CD4-positive, CD25-positive, alpha-beta regulatory T cell (primary cell): Measurements from ENCODE around the gene ELOVL5. TPM values are rescaled to one million over a fixed set of nuclear protein-coding genes. Genes with fewer than 3 reads are reported as not detected.
A peak's percentile ranks its signal among the peaks of the same experiment; 100 is the strongest.

Experiments
- ATAC-seq, 2 donors: fragments of 150-1000 bp; cut with Tn5 transposase; one replicate each; pipeline ENCODE4 v1.10.0; 2021; ENCODE audit warnings: low read depth in 2 of 2, moderate number of reproducible peaks in 2 of 2, moderate library complexity in 1 of 2
- DNase-seq, 3 donors: peaks; one replicate each; pipeline versions ENCODE4 v3.0.0 to v3.0.0-alpha.2; 2012 to 2022; ENCODE audit warnings: mixed read lengths in 1 of 3
- H3K27ac ChIP-seq: one replicate; pipeline ENCODE4 v1.7.0; 2013; ENCODE audit warnings: mild to moderate bottlenecking, low read length; ENCODE audit not compliant: insufficient read depth, poor library complexity, severe bottlenecking
- H3K27me3 ChIP-seq: one replicate; pipeline ENCODE4 v1.7.0; 2013; ENCODE audit warnings: low read length; ENCODE audit not compliant: control insufficient read depth, insufficient read depth
- H3K36me3 ChIP-seq: one replicate; pipeline ENCODE4 v1.7.0; 2013; ENCODE audit warnings: mild to moderate bottlenecking, low read length, moderate library complexity; ENCODE audit not compliant: control insufficient read depth, insufficient read depth
- H3K4me1 ChIP-seq: 2 replicates; pipeline ENCODE4 v1.7.0; 2013; ENCODE audit warnings: mild to moderate bottlenecking, low read length; ENCODE audit not compliant: insufficient read depth, control insufficient read depth, poor library complexity, severe bottlenecking
- H3K4me3 ChIP-seq: one replicate; pipeline ENCODE4 v1.7.0; 2013; ENCODE audit warnings: low read depth, mild to moderate bottlenecking, low read length, moderate library complexity
- H3K9me3 ChIP-seq, 2 experiments: 1 replicate in 1 of 2; 2 replicates in 1 of 2; pipeline ENCODE4 v1.7.0; 2013; ENCODE audit warnings: low read length in 2 of 2, mild to moderate bottlenecking in 1 of 2, moderate library complexity in 1 of 2; ENCODE audit not compliant: control insufficient read depth in 2 of 2
- H3K27ac Mint-ChIP-seq, 3 donors: one replicate each; pipeline ENCODE4 v1.8.0; 2020 to 2022; ENCODE audit warnings: mild to moderate bottlenecking in 3 of 3, mixed read lengths in 3 of 3, moderate library complexity in 2 of 3
- H3K27me3 Mint-ChIP-seq: one replicate; pipeline ENCODE4 v1.8.0; 2022; ENCODE audit warnings: mild to moderate bottlenecking, mixed read lengths
- H3K36me3 Mint-ChIP-seq: one replicate; pipeline ENCODE4 v1.8.0; 2020; ENCODE audit warnings: mixed read lengths
- H3K4me1 Mint-ChIP-seq, 4 donors: one replicate each; pipeline ENCODE4 v1.8.0; 2020 to 2022; ENCODE audit warnings: mixed read lengths in 4 of 4, mild to moderate bottlenecking in 1 of 4
- H3K4me3 Mint-ChIP-seq, 4 donors: one replicate each; pipeline ENCODE4 v1.8.0; 2020 to 2022; ENCODE audit warnings: mild to moderate bottlenecking in 4 of 4, mixed read lengths in 4 of 4, moderate library complexity in 3 of 4
- H3K9me3 Mint-ChIP-seq, 7 donors: one replicate each; pipeline ENCODE4 v1.8.0; 2020 to 2022; ENCODE audit warnings: mixed read lengths in 7 of 7, mild to moderate bottlenecking in 3 of 7, moderate library complexity in 2 of 7
- polyA plus RNA-seq, 4 donors: library from polyadenylated mRNA; unstranded; fragments of 300-500 nt; fragmentation: Illumina TruSeq; gene quantifications; one replicate each; pipeline ENCODE4 v1.2.3, GENCODE V29; 2021
- total RNA-seq: library from RNA; stranded (reverse); gene quantifications from one replicate; pipeline ENCODE4 v1.2.3, GENCODE V29; 2022

The ELOVL5 gene
- total and polyA plus RNA-seq, 5 donors from 2014 or later: 139 to 201 (median 159) TPM

DNA sequence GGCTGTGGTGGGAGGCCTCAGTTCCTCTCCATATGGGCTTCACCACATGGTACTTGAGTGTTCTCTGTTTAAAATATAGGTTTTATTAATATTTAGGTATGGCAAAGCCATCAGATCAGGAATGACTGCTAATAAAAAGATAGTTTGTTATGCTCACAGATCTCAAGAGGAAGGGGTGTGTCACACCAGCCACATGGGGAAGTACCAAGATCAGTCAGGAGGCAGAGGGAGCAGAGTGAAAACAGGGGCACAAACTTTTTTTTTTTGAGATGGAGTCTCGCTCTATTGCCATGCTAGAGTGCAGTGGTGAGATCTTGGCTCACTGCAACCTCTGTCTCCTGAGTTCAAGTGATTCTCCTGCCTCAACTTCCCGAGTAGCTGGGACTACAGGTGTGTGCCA, 108.0 kb downstream of the ELOVL5 start:
- peak overlapping the region; percentile 3 for H3K27ac ChIP-seq
- peaks cover 26 to 77% (median 47%) of the 10 kb centered on the region in 4 donors for H3K4me1 Mint-ChIP-seq
- H3K4me3 Mint-ChIP-seq: peak overlapping the region; percentile 45 to 74 (median 62)
- H3K9me3 ChIP-seq: no peaks in the 10 kb centered on the region
- peaks cover 12% of the 10 kb centered on the region for H3K36me3 Mint-ChIP-seq
- peak overlapping the region; percentile 64 to 89 (median 87) for H3K27ac Mint-ChIP-seq
- no peaks in the 10 kb centered on the region for H3K36me3 ChIP-seq
- ATAC-seq: peak; percentile 57 to 72
- DNase-seq: peak in 2 of 3 donors; percentile 34 to 65
- H3K27me3 Mint-ChIP-seq: no peaks in the 10 kb centered on the region
- peaks cover 30% of the 10 kb centered on the region for H3K4me1 ChIP-seq
- H3K27me3 ChIP-seq: no peaks in the 10 kb centered on the region
- H3K9me3 Mint-ChIP-seq: peaks cover 0 to 9% (median 1%) of the 10 kb centered on the region in 7 donors
- peak overlapping the region; percentile 67 for H3K4me3 ChIP-seq

DNA sequence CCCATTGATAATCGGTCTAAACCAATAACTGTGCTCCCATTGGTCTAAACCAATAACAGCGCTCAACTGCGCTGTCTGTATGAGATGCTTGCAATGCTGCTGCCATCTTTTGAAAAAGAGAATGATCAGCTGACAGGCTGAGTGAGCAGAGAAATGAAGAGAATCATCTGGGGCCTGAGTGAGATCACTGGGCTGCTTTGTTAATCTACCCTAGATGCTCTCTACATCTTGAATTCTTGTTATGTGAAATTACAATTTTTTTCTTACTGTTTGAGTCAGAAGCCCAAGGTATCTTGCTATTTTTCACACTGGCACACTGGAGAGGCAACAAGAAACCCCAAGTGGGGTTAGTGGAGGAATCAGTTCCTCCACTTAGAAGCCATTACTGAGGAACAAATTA, 108.6 kb downstream of the ELOVL5 start:
- no peak for ATAC-seq
- H3K4me3 ChIP-seq: peak overlapping the region; percentile 67
- peak overlapping the region; percentile 45 to 74 (median 62) for H3K4me3 Mint-ChIP-seq
- peaks cover 0 to 9% (median 1%) of the 10 kb centered on the region in 7 donors for H3K9me3 Mint-ChIP-seq
- peaks cover 12% of the 10 kb centered on the region for H3K36me3 Mint-ChIP-seq
- peaks cover 34% of the 10 kb centered on the region for H3K4me1 ChIP-seq
- no peaks in the 10 kb centered on the region for H3K27me3 ChIP-seq
- H3K27me3 Mint-ChIP-seq: no peaks in the 10 kb centered on the region
- H3K9me3 ChIP-seq: no peaks in the 10 kb centered on the region
- H3K27ac ChIP-seq: no peak overlapping the region
- peaks cover 30 to 79% (median 51%) of the 10 kb centered on the region in 4 donors for H3K4me1 Mint-ChIP-seq
- no peak for DNase-seq
- peak overlapping the region in 1 of 3 donors; percentile 64 for H3K27ac Mint-ChIP-seq
- H3K36me3 ChIP-seq: no peaks in the 10 kb centered on the region

DNA sequence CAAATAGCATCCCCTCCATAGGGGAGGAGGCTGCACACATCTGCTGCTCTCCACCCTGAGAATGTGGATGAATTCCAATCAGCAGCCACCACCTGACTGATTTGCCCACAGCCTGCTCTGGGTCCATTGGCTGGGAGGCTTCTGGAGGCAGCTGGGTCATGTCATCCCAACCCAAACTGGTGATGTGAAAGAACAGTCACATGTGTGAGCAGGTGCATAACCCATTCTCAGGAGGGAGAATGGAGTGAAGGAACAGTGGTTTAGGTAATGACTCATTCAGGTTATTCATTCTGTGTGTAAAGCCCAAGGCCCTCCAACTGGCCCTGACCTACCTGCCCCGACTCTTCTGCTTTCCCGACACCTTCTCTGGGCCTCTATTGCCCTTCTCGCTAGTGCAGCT, 109.2 kb downstream of the ELOVL5 start:
- no peak overlapping the region for H3K27ac Mint-ChIP-seq
- Histone ChIP-seq H3K27me3 (no peaks in the 10 kb centered on the region), H3K36me3 (no peaks in the 10 kb centered on the region), H3K27ac (no peak overlapping the region), H3K4me3 (no peak overlapping the region), H3K9me3 (no peaks in the 10 kb centered on the region), H3K4me1 (peaks cover 34% of the 10 kb centered on the region)
- peaks cover 30 to 77% (median 49%) of the 10 kb centered on the region in 4 donors for H3K4me1 Mint-ChIP-seq
- DNase-seq (no peak), ATAC-seq (no peak)
- H3K36me3 Mint-ChIP-seq: peaks cover 12% of the 10 kb centered on the region
- peaks cover 0 to 9% (median 1%) of the 10 kb centered on the region in 7 donors for H3K9me3 Mint-ChIP-seq
- H3K27me3 Mint-ChIP-seq: no peaks in the 10 kb centered on the region
- H3K4me3 Mint-ChIP-seq: no peak overlapping the region

DNA sequence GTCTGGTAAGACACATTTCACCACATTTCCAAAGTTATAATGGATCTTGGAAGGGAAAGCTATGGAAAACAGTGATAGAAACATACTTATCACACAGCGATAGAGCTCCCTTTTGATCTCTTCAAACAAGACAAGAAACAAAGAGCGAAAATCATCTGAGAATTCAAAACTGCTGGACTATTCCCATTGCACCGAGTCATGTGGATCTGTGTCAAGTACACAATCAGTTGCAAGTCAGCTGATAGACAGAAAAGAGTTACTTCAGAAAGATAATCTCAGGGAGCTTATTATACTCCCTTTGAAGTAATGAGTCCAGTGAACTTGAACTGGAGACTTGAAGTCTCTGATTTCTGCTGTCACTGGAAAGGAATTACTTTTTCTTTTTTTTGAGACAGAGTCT, 110.4 kb downstream of the ELOVL5 start:
- no peaks in the 10 kb centered on the region for H3K36me3 ChIP-seq
- peaks cover 6% of the 10 kb centered on the region for H3K36me3 Mint-ChIP-seq
- H3K27me3 ChIP-seq: no peaks in the 10 kb centered on the region
- peaks cover 30 to 72% (median 48%) of the 10 kb centered on the region in 4 donors for H3K4me1 Mint-ChIP-seq
- H3K4me3 ChIP-seq: no peak overlapping the region
- no peak overlapping the region for H3K27ac ChIP-seq
- H3K27me3 Mint-ChIP-seq: no peaks in the 10 kb centered on the region
- H3K4me3 Mint-ChIP-seq: peak overlapping the region in 1 of 4 donors; percentile 15
- ATAC-seq (no peak), DNase-seq (no peak)
- H3K27ac Mint-ChIP-seq: no peak overlapping the region
- peaks cover 0 to 9% (median 1%) of the 10 kb centered on the region in 7 donors for H3K9me3 Mint-ChIP-seq
- H3K9me3 ChIP-seq: no peaks in the 10 kb centered on the region
- H3K4me1 ChIP-seq: peaks cover 34% of the 10 kb centered on the region

DNA sequence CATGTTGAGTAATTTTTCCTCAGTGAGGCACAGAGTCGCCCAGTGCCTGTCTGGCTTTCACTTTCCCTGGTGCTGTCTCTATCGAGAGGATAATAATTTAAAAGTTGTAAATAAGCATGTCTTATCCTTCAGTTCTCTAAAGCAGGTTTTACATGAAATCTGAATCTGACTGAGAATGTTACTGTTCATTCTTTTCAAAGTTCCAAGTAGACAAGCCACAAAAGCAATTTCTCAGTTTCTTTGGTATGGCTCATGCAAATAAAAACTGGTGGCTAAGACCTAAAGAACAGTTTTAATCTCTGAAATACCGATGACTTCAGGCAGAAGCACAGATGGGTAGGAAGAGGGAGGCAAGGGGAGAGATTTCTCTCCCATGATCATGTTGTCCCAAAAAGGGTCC, 112.5 kb downstream of the ELOVL5 start:
- Mint-ChIP-seq H3K36me3 (peaks cover 6% of the 10 kb centered on the region), H3K27ac (peak overlapping the region; percentile 91 to 94 (median 92)), H3K4me3 (peak overlapping the region; percentile 65 to 80 (median 78)), H3K27me3 (no peaks in the 10 kb centered on the region), H3K4me1 (peaks cover 36 to 75% (median 53%) of the 10 kb centered on the region in 4 donors), H3K9me3 (peaks cover 0 to 9% (median 0%) of the 10 kb centered on the region in 7 donors)
- H3K36me3 ChIP-seq: no peaks in the 10 kb centered on the region
- DNase-seq (peak in 1 of 3 donors; percentile 35), ATAC-seq (no peak)
- H3K9me3 ChIP-seq: no peaks in the 10 kb centered on the region
- H3K4me3 ChIP-seq: peak overlapping the region; percentile 69
- peaks cover 45% of the 10 kb centered on the region for H3K4me1 ChIP-seq
- peak overlapping the region; percentile 42 for H3K27ac ChIP-seq
- H3K27me3 ChIP-seq: no peaks in the 10 kb centered on the region

DNA sequence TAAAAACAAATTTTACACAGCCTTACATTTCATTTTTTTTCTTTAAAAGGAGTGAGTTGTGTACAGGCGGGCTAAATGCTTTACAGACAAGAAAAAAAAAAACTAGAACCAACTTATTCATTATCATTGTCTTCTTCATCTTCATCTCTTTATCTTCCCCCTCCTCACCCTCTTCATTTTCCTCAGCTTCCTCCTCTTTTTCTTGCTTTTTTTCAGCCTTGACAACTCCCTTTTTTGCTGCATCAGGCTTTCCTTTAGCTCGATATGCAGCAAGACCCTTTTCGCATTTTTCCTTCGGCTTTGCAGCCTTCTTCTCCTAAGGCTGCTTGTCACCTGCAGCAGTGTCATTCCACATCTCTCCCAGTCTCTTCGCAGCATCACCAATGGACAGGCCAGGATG, 113.2 kb downstream of the ELOVL5 start:
- peaks cover 3% of the 10 kb centered on the region for H3K36me3 Mint-ChIP-seq
- H3K27ac ChIP-seq: no peak overlapping the region
- H3K4me1 ChIP-seq: peaks cover 45% of the 10 kb centered on the region
- ATAC-seq: no peak
- peak overlapping the region; percentile 65 to 80 (median 78) for H3K4me3 Mint-ChIP-seq
- DNase-seq: no peak
- peak overlapping the region; percentile 69 for H3K4me3 ChIP-seq
- H3K9me3 ChIP-seq: no peaks in the 10 kb centered on the region
- H3K27me3 ChIP-seq: no peaks in the 10 kb centered on the region
- peaks cover 35 to 75% (median 49%) of the 10 kb centered on the region in 4 donors for H3K4me1 Mint-ChIP-seq
- H3K27ac Mint-ChIP-seq: peak overlapping the region; percentile 3 to 92 (median 91)
- H3K9me3 Mint-ChIP-seq: peaks cover 0 to 5% (median 0%) of the 10 kb centered on the region in 7 donors
- no peaks in the 10 kb centered on the region for H3K27me3 Mint-ChIP-seq
- H3K36me3 ChIP-seq: no peaks in the 10 kb centered on the region

DNA sequence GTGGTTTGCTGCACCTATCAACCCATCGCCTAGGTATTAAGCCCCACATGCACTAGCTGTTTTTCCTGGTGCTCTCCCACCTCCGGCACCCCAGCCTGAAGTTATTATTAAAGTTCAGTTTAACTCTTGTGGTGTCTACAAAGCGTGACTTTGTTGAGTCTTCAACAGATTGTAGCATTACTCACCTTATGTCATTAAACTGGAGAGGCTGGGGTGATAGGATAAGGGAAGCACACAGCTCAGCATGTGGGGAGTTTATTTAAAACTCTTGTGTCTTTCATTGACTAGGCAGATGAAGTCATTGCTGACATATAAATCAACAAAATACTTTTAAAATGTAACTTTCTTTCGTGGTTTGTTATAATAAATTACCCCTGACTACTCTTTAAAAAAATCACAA, 115.4 kb downstream of the ELOVL5 start:
- Histone ChIP-seq H3K27ac (no peak overlapping the region), H3K4me1 (peaks cover 36% of the 10 kb centered on the region), H3K4me3 (no peak overlapping the region), H3K27me3 (no peaks in the 10 kb centered on the region), H3K9me3 (no peaks in the 10 kb centered on the region), H3K36me3 (no peaks in the 10 kb centered on the region)
- ATAC-seq: no peak
- no peaks in the 10 kb centered on the region for H3K27me3 Mint-ChIP-seq
- peaks cover 0 to 2% (median 0%) of the 10 kb centered on the region in 7 donors for H3K9me3 Mint-ChIP-seq
- peak overlapping the region in 2 of 3 donors; percentile 32 to 91 for H3K27ac Mint-ChIP-seq
- no peak for DNase-seq
- H3K4me3 Mint-ChIP-seq: no peak overlapping the region
- peaks cover 3% of the 10 kb centered on the region for H3K36me3 Mint-ChIP-seq
- H3K4me1 Mint-ChIP-seq: peaks cover 26 to 66% (median 45%) of the 10 kb centered on the region in 4 donors
